NK-92 treated with Interleukin-12 subunit alpha and Interleukin-12 subunit beta, amount 100 ng/mL, for 24 hours (cell line): Measurements from ENCODE around the gene INO80B.

Experiments
- DNase-seq: peaks from one replicate; lab custom pipeline; 2025; lab: John Stamatoyannopoulos, UW

INO80B gene

DNA sequence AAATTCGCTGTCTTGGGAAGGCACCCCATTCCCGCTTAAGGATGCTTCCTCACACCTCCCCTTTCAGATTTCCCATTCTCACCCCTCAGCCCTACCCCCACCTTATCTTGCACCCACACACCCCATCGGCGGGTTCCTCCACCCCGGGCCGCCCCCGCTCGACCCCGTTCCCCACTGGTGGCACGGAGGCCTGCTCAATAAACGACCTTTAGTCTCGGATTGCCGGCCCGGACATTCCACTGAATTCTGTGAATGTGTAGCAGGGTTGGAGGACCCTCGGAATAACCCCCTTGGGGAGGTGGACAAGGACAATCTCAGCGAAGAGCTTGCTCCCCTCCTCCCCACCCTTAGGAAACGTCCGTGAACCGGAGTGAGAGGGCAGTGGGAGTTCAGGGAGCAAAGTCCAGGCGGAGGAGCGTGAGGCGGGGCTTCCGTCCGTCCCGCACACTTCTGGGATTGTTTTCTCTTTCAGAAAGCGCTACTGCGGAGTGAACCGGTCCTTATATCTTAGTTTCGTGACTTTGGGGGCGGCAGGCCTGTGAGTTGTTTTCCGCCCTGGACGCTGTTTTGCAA, 47.3 kb downstream of the INO80B start:
- no peak for DNase-seq

DNA sequence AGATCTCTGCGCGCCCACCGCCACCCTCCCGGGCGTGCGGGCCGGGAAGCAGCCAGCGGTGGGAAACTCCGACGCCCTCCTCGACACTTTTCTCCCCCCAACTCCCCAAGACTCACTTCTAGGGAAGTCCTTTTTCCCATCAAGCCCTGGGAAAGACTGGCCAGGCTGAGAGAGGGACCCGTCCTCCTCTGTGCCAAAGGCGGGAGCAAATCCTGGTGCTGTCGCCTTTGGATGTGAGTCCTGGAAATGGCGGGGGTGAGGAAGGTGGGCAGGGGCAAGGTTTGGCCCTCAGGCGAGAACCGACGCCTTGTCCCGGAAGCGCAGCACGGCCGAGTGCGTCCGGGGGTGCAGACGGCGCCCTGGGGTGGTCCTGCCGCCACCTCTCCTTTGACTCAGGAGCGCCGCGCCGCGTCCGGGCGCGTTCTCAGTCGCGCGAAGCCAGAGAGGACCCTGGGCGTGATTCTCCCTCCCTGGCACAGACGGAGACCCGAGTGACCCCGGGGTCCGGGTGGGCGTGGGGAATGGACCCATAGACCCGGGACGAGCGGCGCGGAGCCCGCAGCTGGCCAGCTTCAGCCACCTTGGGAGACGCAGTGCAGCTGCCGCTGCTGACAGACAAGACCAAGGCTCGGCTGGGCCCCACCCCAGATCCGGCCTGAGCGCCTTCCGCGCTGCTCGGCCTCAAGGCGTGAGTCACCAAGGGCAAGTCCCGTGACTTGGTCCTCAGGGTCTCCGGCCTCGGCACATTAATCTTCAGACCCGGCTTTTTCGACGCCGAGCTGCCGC, 48.0 kb downstream of the INO80B start:
- DNase-seq: no peak

DNA sequence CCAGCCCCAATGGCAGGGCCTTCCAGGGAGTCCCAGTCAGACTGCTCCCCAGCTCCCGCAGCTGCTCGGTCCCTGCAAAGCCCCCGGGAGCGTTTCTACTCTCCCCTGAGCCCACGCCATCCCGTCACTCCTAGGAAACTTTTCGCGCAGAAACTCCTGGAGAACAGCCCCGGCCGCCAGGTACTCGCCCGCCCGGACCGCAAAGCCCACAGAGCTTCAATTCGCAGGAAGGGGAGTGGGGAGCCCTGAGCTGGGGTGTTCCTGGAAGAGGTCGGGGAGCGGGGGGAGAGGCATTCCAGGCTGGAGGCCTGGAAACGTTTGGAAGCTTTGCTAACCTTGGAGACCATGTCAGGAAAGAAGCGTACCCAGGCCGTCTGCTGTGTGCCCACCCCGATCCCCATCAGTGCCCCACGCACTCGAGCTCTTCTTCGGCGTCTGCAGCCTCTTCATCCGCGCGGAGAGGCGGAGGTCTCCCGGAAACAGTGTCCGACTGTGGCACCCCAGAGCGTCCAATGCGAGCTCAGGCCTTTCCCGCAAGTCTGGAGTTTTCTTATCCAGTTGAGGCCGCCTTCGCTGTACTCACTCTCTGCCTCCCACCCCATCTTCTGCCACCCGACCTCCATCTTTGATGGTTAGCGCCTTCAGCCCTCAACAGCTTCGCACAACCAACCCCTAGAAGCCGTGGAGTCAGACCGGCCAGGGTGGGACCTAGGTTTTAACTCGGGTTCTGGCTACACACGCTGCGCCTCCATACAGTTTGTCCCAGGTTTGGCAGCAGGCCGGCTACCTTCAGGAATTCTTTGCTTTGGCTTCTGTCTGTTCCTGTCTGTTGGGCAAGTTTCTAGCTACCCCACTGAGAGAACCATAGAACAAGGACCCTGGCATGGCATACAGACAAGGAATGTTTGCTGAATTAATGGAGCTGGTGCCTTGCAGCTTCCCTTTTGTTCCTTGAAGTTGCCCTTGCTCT, 48.9 kb downstream of the INO80B start:
- no peak for DNase-seq

DNA sequence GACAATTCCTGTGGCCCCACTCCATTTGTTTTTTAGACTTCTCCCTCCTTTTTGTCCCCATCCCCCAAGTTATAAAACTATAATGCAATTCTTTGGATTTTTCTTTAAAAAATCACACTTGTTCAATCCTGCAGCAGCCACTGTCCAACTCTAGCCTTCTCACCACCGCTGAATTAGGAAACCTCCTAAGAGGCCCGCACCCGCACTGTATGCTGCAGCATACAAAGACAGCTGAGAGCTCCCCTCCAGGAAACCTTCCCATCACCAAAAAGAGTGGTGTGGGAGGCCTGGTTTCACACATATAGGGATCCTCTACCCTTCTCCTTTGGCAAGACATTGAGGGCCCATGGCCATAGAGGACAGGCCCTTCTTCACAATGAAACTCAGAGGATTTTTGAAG, 49.7 kb downstream of the INO80B start:
- DNase-seq: no peak

DNA sequence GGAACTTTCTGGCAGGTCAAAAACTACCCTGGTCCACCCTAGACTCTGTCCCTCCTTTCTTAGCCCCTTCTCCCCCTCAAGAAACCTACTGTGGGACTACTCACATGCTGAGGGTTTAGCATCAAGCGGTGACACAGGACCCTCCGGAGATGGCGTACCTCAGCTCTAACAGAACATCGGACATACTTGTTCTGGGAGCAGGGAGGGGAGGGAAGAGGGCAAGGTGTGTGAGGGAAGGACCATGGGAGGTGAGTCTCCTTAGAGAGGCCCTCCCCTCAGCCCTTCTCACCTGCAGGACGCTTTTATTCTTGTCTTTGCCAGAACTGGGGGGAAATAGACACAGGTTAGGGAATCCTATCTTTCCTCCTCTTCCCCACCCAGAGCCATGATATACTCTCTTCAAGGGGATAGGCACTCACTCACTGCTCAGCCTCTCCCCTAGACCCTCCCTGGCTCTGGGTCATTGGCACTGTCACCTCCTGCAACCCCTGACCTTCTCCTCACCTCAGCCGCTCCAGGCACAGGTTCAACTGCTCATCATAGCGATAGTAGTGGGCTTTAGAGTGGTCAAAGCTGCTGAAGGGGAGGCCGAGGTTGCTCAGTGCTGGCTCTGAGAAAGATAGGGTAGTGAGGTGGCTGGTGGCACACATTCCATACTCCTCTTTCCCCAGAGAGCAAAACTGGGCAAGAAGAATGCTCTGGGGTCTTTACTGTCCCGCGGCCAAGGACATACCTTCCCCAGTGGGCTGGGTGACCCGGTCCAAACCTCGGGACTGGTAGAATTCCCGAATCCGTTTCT, 50.8 kb downstream of the INO80B start:
- DNase-seq: no peak

DNA sequence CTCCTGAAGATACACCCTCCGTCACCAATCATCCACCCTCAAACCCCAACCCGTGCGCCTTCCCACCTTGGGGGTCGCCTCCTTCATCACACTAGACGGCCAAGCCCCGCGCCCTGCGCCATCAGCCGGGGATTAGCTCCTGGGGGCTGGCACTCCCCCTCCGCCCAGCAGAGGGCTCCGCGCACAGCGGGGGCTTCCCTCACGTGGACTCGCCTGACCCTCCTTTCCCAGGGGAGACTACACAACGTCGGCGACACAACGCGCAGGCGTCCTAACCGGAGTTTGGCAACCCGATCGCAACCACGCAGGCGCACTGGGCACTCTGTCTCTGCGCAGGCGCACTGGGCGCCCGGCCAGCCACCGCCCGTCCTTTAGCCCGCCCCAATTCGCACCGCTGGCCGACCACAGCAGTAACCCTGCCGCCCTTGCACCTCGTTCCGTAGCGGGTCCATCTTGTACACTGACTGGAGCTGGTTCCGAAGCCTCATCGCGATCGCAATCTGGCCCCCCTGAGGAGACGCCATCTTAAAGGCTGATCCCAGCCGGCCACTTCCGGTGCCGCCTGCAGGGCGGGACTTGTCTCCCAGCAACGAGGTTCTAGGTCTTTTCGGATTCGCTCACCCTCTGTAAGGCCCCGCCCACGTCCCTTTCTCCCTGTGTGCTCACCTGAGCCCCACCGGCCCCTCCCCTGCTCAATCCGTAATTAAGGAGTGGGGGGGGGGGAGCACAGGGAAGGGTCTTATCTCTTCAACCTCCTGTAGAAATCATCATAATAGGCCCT, 52.4 kb downstream of the INO80B start, which contains the start of gene PCGF1:
Gene PCGF1, minus strand, starts transcription at position 551 of the 781 bp plus-strand sequence. Its CDS starts 27 bp downstream, at position 524.
- peak; percentile 97 for DNase-seq
